Measurements from ENCODE around the gene MYO1D. TPM values are rescaled to one million over a fixed set of nuclear protein-coding genes. Genes with fewer than 3 reads are reported as not detected.

MYO1D gene
- total and polyA plus RNA-seq, 8 donors, result 22.0 to 92.8 (median 27.4) TPM

- Histone ChIP-seq H3K36me3 (no peaks in the 10 kb centered on the region), H3K27me3 (no peaks in the 10 kb centered on the region), H3K4me1 (peaks cover 0 to 9% of the 10 kb centered on the region in 2 donors), H3K4me3 (no peak overlapping the region), H3K9me3 (no peaks in the 10 kb centered on the region), H3K27ac (no peak overlapping the region)
- TF ChIP-seq CTCF (IDR thresholded peaks at IDR 0.05), result no peak
- intact Hi-C loops (cut with DNase I), result no loop called here
- DNase-seq (no peak), ATAC-seq (no peak)
Measured at GRCh38 chr17:32907583-32907982, 30.7 kb upstream of the MYO1D start.

GRCh38 chr17:32904891-32905290 is 28.0 kb upstream of the MYO1D start:
- TF ChIP-seq CTCF (IDR thresholded peaks at IDR 0.05), result no peak
- Histone ChIP-seq H3K27me3 (no peaks in the 10 kb centered on the region), H3K36me3 (no peaks in the 10 kb centered on the region), H3K9me3 (no peaks in the 10 kb centered on the region), H3K4me1 (no peaks in the 10 kb centered on the region), H3K27ac (no peak overlapping the region), H3K4me3 (no peak overlapping the region)
- DNase-seq, result no peak
- no peak for ATAC-seq
- intact Hi-C loops (cut with DNase I), result no loop called here

- Histone ChIP-seq H3K36me3 (no peaks in the 10 kb centered on the region), H3K4me3 (no peak overlapping the region), H3K27ac (no peak overlapping the region), H3K4me1 (no peaks in the 10 kb centered on the region), H3K27me3 (no peaks in the 10 kb centered on the region), H3K9me3 (no peaks in the 10 kb centered on the region)
- DNase-seq (no peak), ATAC-seq (no peak)
- intact Hi-C loops (cut with DNase I), result no loop called here
- no peak for TF ChIP-seq CTCF (IDR thresholded peaks at IDR 0.05)
Measured at GRCh38 chr17:32903774-32904673, 27.1 kb upstream of the MYO1D start.

GRCh38 chr17:32901743-32902142 is 24.8 kb upstream of the MYO1D start:
- no peaks in the 10 kb centered on the region for H3K36me3 ChIP-seq
- DNase-seq, result no peak
- H3K27ac ChIP-seq, result no peak overlapping the region
- ATAC-seq, result no peak
- no peak overlapping the region for H3K4me3 ChIP-seq
- intact Hi-C loops (cut with DNase I), result no loop called here
- TF ChIP-seq CTCF (IDR thresholded peaks at IDR 0.05), result no peak
- no peaks in the 10 kb centered on the region for H3K9me3 ChIP-seq
- no peaks in the 10 kb centered on the region for H3K27me3 ChIP-seq
- no peaks in the 10 kb centered on the region for H3K4me1 ChIP-seq

GRCh38 chr17:32899236-32900013 is 22.5 kb upstream of the MYO1D start:
- DNase-seq (no peak), ATAC-seq (no peak)
- Histone ChIP-seq H3K27ac (no peak overlapping the region), H3K4me1 (no peaks in the 10 kb centered on the region), H3K4me3 (no peak overlapping the region), H3K9me3 (no peaks in the 10 kb centered on the region), H3K27me3 (no peaks in the 10 kb centered on the region), H3K36me3 (no peaks in the 10 kb centered on the region)
- no peak for TF ChIP-seq CTCF (IDR thresholded peaks at IDR 0.05)
- intact Hi-C loops (cut with DNase I), result no loop called here
